HepG2 (cell line): Measurements from ENCODE around the gene PGAP1. TPM values are rescaled to one million over a fixed set of nuclear protein-coding genes. Genes with fewer than 3 reads are reported as not detected.

Experiments
- ASH2L ChIP-seq: fragments of 300-600, 200-600 bp; sonication (generic); IDR thresholded peaks from 2 replicates; pipeline ENCODE4 v1.7.0; 2017; ENCODE audit warnings: low read depth, mild to moderate bottlenecking, moderate library complexity, mixed read lengths, low read length; ENCODE audit not compliant: insufficient read length
- NONO ChIP-seq, 2 experiments: fragments of 450-650 bp in 1 of 2; sonication (generic) in 1 of 2; formaldehyde crosslinking in 1 of 2; IDR thresholded peaks in 1 of 2; conservative IDR thresholded peaks in 1 of 2; 2 replicates each; pipeline versions ENCODE4 v1.6.1 to v1.8.0; 2017 to 2022; ENCODE audit warnings: mild to moderate bottlenecking in 1 of 2, missing genetic modification reagents in 1 of 2, moderate library complexity in 1 of 2
- SMC3 ChIP-seq: IDR thresholded peaks from 2 replicates; pipeline ENCODE4 v1.6.1; 2011; ENCODE audit warnings: low read length, improper control_type of control experiment
- XBP1 ChIP-seq: sonication (generic); formaldehyde crosslinking; IDR thresholded peaks from 2 replicates; pipeline ENCODE4 v1.5.0; 2020; ENCODE audit warnings: missing genetic modification reagents
- ZHX2 ChIP-seq, 2 experiments: sonication (generic) in 1 of 2; formaldehyde crosslinking in 1 of 2; IDR thresholded peaks; 2 replicates each; pipeline versions ENCODE4 v1.6.1 to v1.9.0; 2014 to 2022; ENCODE audit warnings: antibody characterized with exemption in 1 of 2, borderline replicate concordance in 1 of 2, inconsistent platforms in 1 of 2, low read depth in 1 of 2, missing genetic modification reagents in 1 of 2
- ZIK1 ChIP-seq: sonication (generic); formaldehyde crosslinking; IDR thresholded peaks from 2 replicates; pipeline ENCODE4 v1.5.0; 2020; ENCODE audit warnings: mild to moderate bottlenecking, low read depth, missing genetic modification reagents, borderline replicate concordance
- ZNF530 ChIP-seq: sonication (generic); formaldehyde crosslinking; IDR thresholded peaks from 2 replicates; pipeline ENCODE4 v1.5.0; 2020; ENCODE audit warnings: low read depth, mild to moderate bottlenecking, missing genetic modification reagents
- ZNF614 ChIP-seq: IDR thresholded peaks from 2 replicates; pipeline ENCODE4 v1.6.1; 2018; ENCODE audit warnings: missing biosample characterization, missing genetic modification reagents, inconsistent platforms, borderline replicate concordance
- polyA plus RNA-seq, 8 experiments: library from polyadenylated mRNA; depleted of rRNA in 3 of 8; stranded (reverse) in 7 of 8; unstranded in 1 of 8; fragments of >200 nt; fragmentation: Illumina TruSeq in 4 of 8; extraction: Trizol in 4 of 8; gene quantifications; 2 replicates each; pipeline versions ENCODE4 v1.2.1 to v1.2.3, GENCODE V29; 2011 to 2016; ENCODE audit warnings: low read depth in 4 of 8, missing spikeins in 1 of 8, mixed read lengths in 1 of 8; ENCODE audit not compliant: insufficient read depth in 1 of 8
- total RNA-seq, 5 experiments: library from RNA; depleted of rRNA; stranded (reverse); fragments of >200 nt; fragmentation: Illumina TruSeq; extraction: Trizol; gene quantifications; 2 replicates each; pipeline ENCODE4 v1.2.3, GENCODE V29; 2016; ENCODE audit warnings: low read depth in 1 of 5
- TF ChIP-seq, protein P1 (sequence below): sonication (generic); formaldehyde crosslinking; IDR thresholded peaks from 2 replicates; pipeline ENCODE4 v1.4.0; 2020; ENCODE audit warnings: missing genetic modification reagents
- TF ChIP-seq, protein P2 (sequence below): sonication (generic); formaldehyde crosslinking; IDR thresholded peaks from 2 replicates; pipeline ENCODE4 v1.5.0; 2020; ENCODE audit warnings: missing genetic modification reagents, mild to moderate bottlenecking, borderline replicate concordance

Gene PGAP1
- total and polyA plus RNA-seq, 2 of the 13 experiments (the other 11 are each of a cell fraction or from before 2014, with no cell fraction given) = 4.1 to 6.4 TPM

DNA sequence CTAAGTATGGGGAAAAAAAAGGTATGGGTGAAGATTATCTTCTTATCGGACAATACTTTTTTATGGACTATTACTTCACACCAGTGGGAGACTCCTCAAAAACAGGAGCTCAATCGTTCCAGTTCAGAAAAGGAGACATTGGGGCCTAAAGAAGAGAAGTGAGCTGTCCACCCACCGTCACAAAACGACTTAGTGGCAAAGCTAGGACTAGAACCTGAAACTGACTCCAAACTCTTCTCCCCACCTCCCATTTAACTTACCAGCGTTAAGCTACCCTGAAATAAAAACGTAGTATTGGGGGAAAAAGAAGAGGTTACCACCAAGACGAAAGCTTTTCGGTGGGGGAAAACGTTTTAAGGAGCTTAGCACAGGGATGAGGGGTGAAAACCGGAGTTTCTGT, 127.5 kb downstream of the PGAP1 start (continued):
- TF ChIP-seq ZHX2 (IDR thresholded peaks at IDR 0.05; ENCODE audit: low read depth) (no peak), ZHX2 (CRISPR knock-in tag; IDR thresholded peaks at IDR 0.05; ENCODE audit: borderline replicate concordance) (0 out of 2 replicates have a peak, but pooled peaks have one; percentile 61), ZNF530 (CRISPR knock-in tag) (no peak), ZNF614 (no peak), SMC3 (no peak), XBP1 (CRISPR knock-in tag) (no peak), NONO (IDR thresholded peaks at IDR 0.05) (no peak), NONO (CRISPR knock-in tag; conservative IDR thresholded peaks at IDR 0.05) (no peak), ZIK1 (CRISPR knock-in tag) (no peak), ASH2L (no peak)
- TF ChIP-seq, protein P1, sequence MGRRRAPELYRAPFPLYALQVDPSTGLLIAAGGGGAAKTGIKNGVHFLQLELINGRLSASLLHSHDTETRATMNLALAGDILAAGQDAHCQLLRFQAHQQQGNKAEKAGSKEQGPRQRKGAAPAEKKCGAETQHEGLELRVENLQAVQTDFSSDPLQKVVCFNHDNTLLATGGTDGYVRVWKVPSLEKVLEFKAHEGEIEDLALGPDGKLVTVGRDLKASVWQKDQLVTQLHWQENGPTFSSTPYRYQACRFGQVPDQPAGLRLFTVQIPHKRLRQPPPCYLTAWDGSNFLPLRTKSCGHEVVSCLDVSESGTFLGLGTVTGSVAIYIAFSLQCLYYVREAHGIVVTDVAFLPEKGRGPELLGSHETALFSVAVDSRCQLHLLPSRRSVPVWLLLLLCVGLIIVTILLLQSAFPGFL (CRISPR knock-in tag) = no peak
- TF ChIP-seq, protein P2, sequence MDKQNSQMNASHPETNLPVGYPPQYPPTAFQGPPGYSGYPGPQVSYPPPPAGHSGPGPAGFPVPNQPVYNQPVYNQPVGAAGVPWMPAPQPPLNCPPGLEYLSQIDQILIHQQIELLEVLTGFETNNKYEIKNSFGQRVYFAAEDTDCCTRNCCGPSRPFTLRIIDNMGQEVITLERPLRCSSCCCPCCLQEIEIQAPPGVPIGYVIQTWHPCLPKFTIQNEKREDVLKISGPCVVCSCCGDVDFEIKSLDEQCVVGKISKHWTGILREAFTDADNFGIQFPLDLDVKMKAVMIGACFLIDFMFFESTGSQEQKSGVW (CRISPR knock-in tag) = no peak
